Activated T-helper 1 cell treated with anti-CD3 and anti-CD28 coated beads, Interleukin-12 subunit alpha, Interleukin-12 subunit beta, Interleukin-2, Interleukin-4 antibody, amounts not matched to agents 30 ng/mL and 10 ng/mL and 1 ng/mL, durations not matched to agents 14 hours and 24 hours and 36 hours (primary cell): ENCODE measurements around the gene KCNQ5. TPM values are rescaled to one million over a fixed set of nuclear protein-coding genes. Genes with fewer than 3 reads are reported as not detected.
"Not testable (repeated sequence)": the region's sequence is repeated elsewhere in the genome, so short reads cannot be mapped to it uniquely, and the experiment has no call there.

Source experiments
- DNase-seq: peaks from one replicate; pipeline ENCODE4 v3.0.0; 2021; ENCODE audit warnings: low spot score
- H3K27ac Mint-ChIP-seq: one replicate; pipeline ENCODE4 v1.8.0; 2021; ENCODE audit warnings: mild to moderate bottlenecking, mixed read lengths
- H3K27me3 Mint-ChIP-seq: one replicate; pipeline ENCODE4 v1.8.0; 2022; ENCODE audit warnings: mild to moderate bottlenecking, moderate library complexity, mixed read lengths; ENCODE audit not compliant: insufficient read depth
- H3K36me3 Mint-ChIP-seq: one replicate; pipeline ENCODE4 v1.8.0; 2021; ENCODE audit warnings: low read depth, mixed read lengths
- H3K4me1 Mint-ChIP-seq: one replicate; pipeline ENCODE4 v1.8.0; 2021; ENCODE audit warnings: low read depth, mixed read lengths
- H3K4me3 Mint-ChIP-seq: one replicate; pipeline ENCODE4 v1.8.0; 2021; ENCODE audit warnings: mild to moderate bottlenecking, moderate library complexity, mixed read lengths
- H3K9me3 Mint-ChIP-seq: one replicate; pipeline ENCODE4 v1.8.0; 2021; ENCODE audit warnings: mixed read lengths
- intact Hi-C: fragments of 100-400 bp; cut with micrococcal nuclease; formaldehyde crosslinking; loops from one replicate; pipeline ENCODE4 v1.15.1; 2024
- total RNA-seq: library from RNA; stranded (reverse); gene quantifications from 2 replicates; pipeline ENCODE4 v1.2.3, GENCODE V29; 2022

Gene KCNQ5
- total RNA-seq, 1 donor from 2014 or later = 12.6 TPM

GRCh38 chr6:72984189-72984831, 362.4 kb downstream of the KCNQ5 start:
- H3K4me3 Mint-ChIP-seq, H3K27me3 Mint-ChIP-seq, intact Hi-C loops, H3K27ac Mint-ChIP-seq, DNase-seq, H3K4me1 Mint-ChIP-seq, H3K36me3 Mint-ChIP-seq: not testable (repeated sequence)
- peaks cover 25% of the 10 kb centered on the region for H3K9me3 Mint-ChIP-seq

DNA sequence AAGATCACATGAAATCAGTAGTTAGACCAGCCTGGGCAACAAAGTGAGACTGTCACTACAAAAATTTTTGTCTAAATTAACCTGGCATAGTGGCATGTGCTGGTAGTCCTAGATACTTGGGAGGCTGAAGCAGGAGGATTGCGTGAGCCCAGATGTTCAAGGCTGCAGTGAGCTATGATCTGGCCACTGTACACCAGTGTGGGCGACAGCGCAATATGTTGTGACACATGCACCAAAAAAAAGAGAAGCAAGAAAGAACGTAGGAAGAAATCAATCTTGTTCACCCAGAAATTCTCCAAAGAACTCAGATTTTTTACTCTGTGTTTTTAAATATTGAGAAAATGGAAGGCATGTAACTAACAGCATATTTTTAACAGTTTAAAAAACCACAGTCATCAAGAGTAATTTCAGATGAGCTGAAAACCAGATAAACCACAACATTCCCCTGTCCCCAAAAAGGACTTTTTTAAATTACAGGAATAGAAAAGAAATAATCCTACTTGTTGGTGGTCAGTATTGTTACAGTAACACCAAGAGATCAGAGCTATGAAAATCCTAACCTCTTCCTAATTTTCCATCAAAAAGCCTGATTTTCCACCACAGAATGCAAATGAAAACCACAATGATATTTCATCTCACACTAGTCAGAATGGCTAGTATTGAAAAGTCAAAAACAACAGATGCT, 363.3 kb downstream of the KCNQ5 start:
- DNase-seq = no peak
- intact Hi-C loops = no loop called here
- H3K36me3 Mint-ChIP-seq = peaks cover 2% of the 10 kb centered on the region
- H3K27ac Mint-ChIP-seq = no peak overlapping the region
- no peaks in the 10 kb centered on the region for H3K4me1 Mint-ChIP-seq
- H3K27me3 Mint-ChIP-seq = no peaks in the 10 kb centered on the region
- H3K4me3 Mint-ChIP-seq = no peak overlapping the region
- H3K9me3 Mint-ChIP-seq = peaks cover 25% of the 10 kb centered on the region

DNA sequence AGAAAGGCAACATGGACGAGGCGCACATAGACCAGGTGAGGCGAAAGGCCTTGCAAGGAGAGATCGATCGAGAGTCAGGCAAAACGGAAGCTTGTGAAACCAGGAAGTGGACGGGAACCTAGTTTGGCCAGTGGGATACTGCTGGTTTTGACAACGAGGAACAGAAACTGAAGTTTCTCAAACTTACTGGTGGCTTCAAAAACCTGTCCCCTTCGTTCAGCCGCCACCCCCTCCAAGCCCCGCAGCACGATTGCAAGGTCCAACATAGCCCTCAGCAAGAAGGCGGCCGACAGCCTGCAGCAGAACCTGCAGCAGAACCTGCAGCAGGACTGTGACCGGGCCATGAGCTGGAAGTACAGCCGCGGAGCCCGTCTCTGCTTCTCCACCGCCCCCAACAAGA, 365.4 kb downstream of the KCNQ5 start:
- H3K9me3 Mint-ChIP-seq = peaks cover 25% of the 10 kb centered on the region
- H3K27me3 Mint-ChIP-seq = no peaks in the 10 kb centered on the region
- no peaks in the 10 kb centered on the region for H3K4me1 Mint-ChIP-seq
- no peak overlapping the region for H3K4me3 Mint-ChIP-seq
- DNase-seq = no peak
- no peak overlapping the region for H3K27ac Mint-ChIP-seq
- intact Hi-C loops = no loop called here
- peaks cover 2% of the 10 kb centered on the region for H3K36me3 Mint-ChIP-seq

GRCh38 chr6:72999995-73000394, 378.1 kb downstream of the KCNQ5 start:
- H3K4me3 Mint-ChIP-seq = no peak overlapping the region
- H3K4me1 Mint-ChIP-seq = no peaks in the 10 kb centered on the region
- H3K27ac Mint-ChIP-seq = no peak overlapping the region
- intact Hi-C loops = no loop called here
- no peaks in the 10 kb centered on the region for H3K9me3 Mint-ChIP-seq
- H3K36me3 Mint-ChIP-seq = no peaks in the 10 kb centered on the region
- DNase-seq = no peak
- no peaks in the 10 kb centered on the region for H3K27me3 Mint-ChIP-seq

DNA sequence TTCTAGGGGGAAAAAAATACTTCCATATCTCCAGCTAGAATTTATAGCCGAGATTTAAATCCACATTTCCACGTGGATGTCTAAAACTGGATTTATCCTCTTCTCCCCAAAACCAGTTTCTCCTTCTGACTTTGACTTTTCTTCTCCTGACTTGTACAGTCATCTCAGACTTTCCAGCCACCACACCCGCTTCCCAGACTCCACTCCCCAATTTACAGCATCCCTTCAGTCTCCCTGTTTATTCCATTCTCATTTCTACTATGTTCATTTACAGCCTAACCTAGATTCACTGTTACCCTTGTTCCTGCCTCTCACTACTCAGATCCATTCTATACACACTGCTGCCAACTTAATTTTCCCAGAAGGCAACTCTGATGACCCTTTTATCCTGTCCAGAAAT, 378.6 kb downstream of the KCNQ5 start:
- intact Hi-C loops = no loop called here
- no peaks in the 10 kb centered on the region for H3K4me1 Mint-ChIP-seq
- H3K9me3 Mint-ChIP-seq = no peaks in the 10 kb centered on the region
- H3K27me3 Mint-ChIP-seq = no peaks in the 10 kb centered on the region
- H3K27ac Mint-ChIP-seq = no peak overlapping the region
- H3K36me3 Mint-ChIP-seq = no peaks in the 10 kb centered on the region
- H3K4me3 Mint-ChIP-seq = no peak overlapping the region
- no peak for DNase-seq

DNA sequence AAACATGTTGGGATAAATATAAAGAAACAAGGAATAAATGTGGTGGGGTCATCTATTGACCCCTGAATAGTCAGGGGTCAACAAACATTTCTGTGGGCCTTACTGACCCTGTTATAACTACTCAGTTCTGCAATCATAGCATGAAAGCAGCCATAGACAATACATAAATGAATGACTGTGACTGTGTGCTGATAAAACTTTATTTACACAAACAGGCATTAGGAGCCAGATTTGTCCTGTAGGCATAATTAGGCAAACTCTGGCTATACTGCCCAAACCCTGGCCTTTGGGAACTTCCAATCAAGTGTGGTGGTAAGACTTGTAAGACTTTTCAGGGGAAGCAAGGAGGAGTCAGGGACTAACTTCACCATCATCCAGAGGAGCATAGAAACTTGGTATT, 380.7 kb downstream of the KCNQ5 start:
- no peak for DNase-seq
- intact Hi-C loops = no loop called here
- Mint-ChIP-seq H3K27me3 (no peaks in the 10 kb centered on the region), H3K36me3 (no peaks in the 10 kb centered on the region), H3K9me3 (no peaks in the 10 kb centered on the region), H3K4me3 (no peak overlapping the region), H3K4me1 (no peaks in the 10 kb centered on the region), H3K27ac (no peak overlapping the region)

GRCh38 chr6:73003302-73003701, 381.4 kb downstream of the KCNQ5 start:
- no peak overlapping the region for H3K27ac Mint-ChIP-seq
- DNase-seq = no peak
- no peak overlapping the region for H3K4me3 Mint-ChIP-seq
- H3K4me1 Mint-ChIP-seq = no peaks in the 10 kb centered on the region
- peaks cover 6% of the 10 kb centered on the region for H3K9me3 Mint-ChIP-seq
- H3K27me3 Mint-ChIP-seq = no peaks in the 10 kb centered on the region
- no peaks in the 10 kb centered on the region for H3K36me3 Mint-ChIP-seq
- intact Hi-C loops = no loop called here

- H3K27me3 Mint-ChIP-seq = no peaks in the 10 kb centered on the region
- H3K27ac Mint-ChIP-seq = no peak overlapping the region
- no peak overlapping the region for H3K4me3 Mint-ChIP-seq
- H3K4me1 Mint-ChIP-seq = no peaks in the 10 kb centered on the region
- intact Hi-C loops = no loop called here
- H3K9me3 Mint-ChIP-seq = peaks cover 6% of the 10 kb centered on the region
- no peak for DNase-seq
- H3K36me3 Mint-ChIP-seq = no peaks in the 10 kb centered on the region
Measured at GRCh38 chr6:73004231-73004630, 382.4 kb downstream of the KCNQ5 start.

- H3K36me3 Mint-ChIP-seq = no peaks in the 10 kb centered on the region
- H3K27ac Mint-ChIP-seq = no peak overlapping the region
- H3K4me1 Mint-ChIP-seq = no peaks in the 10 kb centered on the region
- intact Hi-C loops = no loop called here
- no peaks in the 10 kb centered on the region for H3K27me3 Mint-ChIP-seq
- no peak overlapping the region for H3K4me3 Mint-ChIP-seq
- DNase-seq = no peak
- peaks cover 6% of the 10 kb centered on the region for H3K9me3 Mint-ChIP-seq
Measured at GRCh38 chr6:73004861-73005260, 383.0 kb downstream of the KCNQ5 start.

GRCh38 chr6:73006146-73006545, 384.3 kb downstream of the KCNQ5 start:
- Mint-ChIP-seq H3K9me3 (peaks cover 6% of the 10 kb centered on the region), H3K27me3 (no peaks in the 10 kb centered on the region), H3K4me1 (no peaks in the 10 kb centered on the region), H3K27ac (no peak overlapping the region), H3K4me3 (no peak overlapping the region), H3K36me3 (no peaks in the 10 kb centered on the region)
- no peak for DNase-seq
- intact Hi-C loops = no loop called here

DNA sequence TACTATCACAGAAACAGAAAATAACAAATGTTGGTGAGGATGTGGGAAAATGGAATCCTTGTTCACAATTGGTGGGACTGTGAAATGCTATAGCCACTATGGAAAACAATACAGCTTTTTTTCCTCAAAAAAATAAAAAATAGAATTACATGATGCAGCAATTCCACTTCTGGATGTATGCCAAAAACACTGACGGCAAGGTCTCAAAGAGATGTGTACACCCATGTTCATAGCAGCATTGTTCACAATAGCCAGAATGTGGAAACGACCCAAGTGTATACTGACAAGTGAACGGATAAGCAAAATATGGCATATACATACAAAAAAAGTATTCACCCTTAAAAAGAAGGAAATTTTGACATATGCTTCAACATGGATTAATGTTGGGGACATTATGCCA, 390.1 kb downstream of the KCNQ5 start:
- no peaks in the 10 kb centered on the region for H3K27me3 Mint-ChIP-seq
- H3K36me3 Mint-ChIP-seq = no peaks in the 10 kb centered on the region
- H3K4me1 Mint-ChIP-seq = no peaks in the 10 kb centered on the region
- no peak overlapping the region for H3K4me3 Mint-ChIP-seq
- intact Hi-C loops = no loop called here
- H3K27ac Mint-ChIP-seq = no peak overlapping the region
- no peak for DNase-seq
- peaks cover 6% of the 10 kb centered on the region for H3K9me3 Mint-ChIP-seq

DNA sequence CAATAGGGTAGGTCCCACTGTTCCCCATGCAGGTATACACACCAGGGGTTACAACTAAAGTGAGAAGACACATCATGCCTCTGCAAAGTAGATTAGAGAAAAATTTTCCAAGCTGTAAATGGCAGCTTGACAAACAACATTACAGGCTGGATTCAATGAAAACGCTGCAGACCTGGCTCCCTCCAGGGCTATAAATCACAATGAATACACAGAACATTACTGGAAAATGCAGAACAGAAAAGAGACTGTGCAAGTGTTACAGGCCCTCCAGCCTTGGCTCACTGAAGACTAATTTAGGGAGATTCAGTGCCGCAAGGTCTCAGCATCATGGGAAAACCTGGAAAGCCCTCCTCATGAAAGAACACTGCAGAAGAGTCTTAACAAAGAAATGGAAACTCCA, 395.6 kb downstream of the KCNQ5 start:
- Mint-ChIP-seq H3K9me3 (no peaks in the 10 kb centered on the region), H3K4me3 (no peak overlapping the region), H3K36me3 (no peaks in the 10 kb centered on the region), H3K27me3 (no peaks in the 10 kb centered on the region), H3K4me1 (no peaks in the 10 kb centered on the region), H3K27ac (no peak overlapping the region)
- intact Hi-C loops = no loop called here
- DNase-seq = no peak

DNA sequence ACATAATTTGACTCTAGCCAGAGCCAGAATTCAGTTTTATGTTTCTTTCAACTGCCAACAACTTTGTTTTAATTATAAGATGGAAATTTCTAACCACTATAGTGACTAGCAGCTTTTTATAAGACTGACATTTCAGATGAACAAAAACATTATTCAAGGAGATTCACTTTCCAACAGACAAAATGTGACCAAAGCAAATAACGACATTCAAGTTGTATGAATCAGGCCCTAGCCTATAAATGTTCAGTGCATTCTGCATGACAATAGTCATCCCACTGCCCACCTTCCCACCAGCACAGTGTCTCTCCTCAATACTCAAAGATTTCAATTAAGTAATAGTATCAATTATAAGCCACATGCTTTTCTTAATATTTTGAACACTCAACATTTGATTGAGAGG, 402.7 kb downstream of the KCNQ5 start:
- Mint-ChIP-seq H3K36me3 (no peaks in the 10 kb centered on the region), H3K4me1 (no peaks in the 10 kb centered on the region), H3K9me3 (no peaks in the 10 kb centered on the region), H3K4me3 (no peak overlapping the region), H3K27me3 (no peaks in the 10 kb centered on the region), H3K27ac (no peak overlapping the region)
- no peak for DNase-seq
- intact Hi-C loops = no loop called here

- intact Hi-C loops = no loop called here
- H3K4me3 Mint-ChIP-seq = no peak overlapping the region
- H3K4me1 Mint-ChIP-seq = peaks cover 18% of the 10 kb centered on the region
Measured at GRCh38 chr6:73027691-73028090, 405.8 kb downstream of the KCNQ5 start.

More at GRCh38 chr6:73027691-73028090, 405.8 kb downstream of the KCNQ5 start:
- no peaks in the 10 kb centered on the region for H3K36me3 Mint-ChIP-seq
- no peaks in the 10 kb centered on the region for H3K27me3 Mint-ChIP-seq
- no peaks in the 10 kb centered on the region for H3K9me3 Mint-ChIP-seq
- H3K27ac Mint-ChIP-seq = no peak overlapping the region
- DNase-seq = no peak
